Measurements from ENCODE around the gene FAM193B.

Gene FAM193B

GRCh38 chr5:177509381-177509951, 44.9 kb downstream of the FAM193B start, which contains the start of gene DOK3:
TSS of gene DOK3 (minus strand) at chr5:177509826. CDS start at chr5:177509540, 286 bp downstream.
- no peak for FAIRE-seq
- no peak for DNase-seq (ENCODE audit: insufficient read length, low spot score)
- no peak for TF ChIP-seq CTCF (IDR thresholded peaks at IDR 0.05; ENCODE audit: insufficient read depth, missing control alignments)

- FAIRE-seq: no peak
These were observed 45.5 kb downstream of the FAM193B start for GRCh38 chr5:177508837-177509236.

GRCh38 chr5:177508221-177508611, 46.1 kb downstream of the FAM193B start:
- no peak for TF ChIP-seq CTCF (IDR thresholded peaks at IDR 0.05; ENCODE audit: insufficient read depth, missing control alignments)
- FAIRE-seq (no peak), DNase-seq (ENCODE audit: insufficient read length, low spot score) (no peak)

More at GRCh38 chr5:177508837-177509236, 45.5 kb downstream of the FAM193B start:
- TF ChIP-seq CTCF (IDR thresholded peaks at IDR 0.05; ENCODE audit: insufficient read depth, missing control alignments): no peak
- DNase-seq (ENCODE audit: insufficient read length, low spot score): no peak

- TF ChIP-seq CTCF (IDR thresholded peaks at IDR 0.05; ENCODE audit: insufficient read depth, missing control alignments): no peak
- FAIRE-seq (no peak), DNase-seq (ENCODE audit: insufficient read length, low spot score) (no peak)
These were observed 46.7 kb downstream of the FAM193B start for GRCh38 chr5:177507596-177508220.

GRCh38 chr5:177507165-177507564, 47.2 kb downstream of the FAM193B start:
- TF ChIP-seq CTCF (IDR thresholded peaks at IDR 0.05; ENCODE audit: insufficient read depth, missing control alignments): no peak
- FAIRE-seq: no peak
- no peak for DNase-seq (ENCODE audit: insufficient read length, low spot score)

DNA sequence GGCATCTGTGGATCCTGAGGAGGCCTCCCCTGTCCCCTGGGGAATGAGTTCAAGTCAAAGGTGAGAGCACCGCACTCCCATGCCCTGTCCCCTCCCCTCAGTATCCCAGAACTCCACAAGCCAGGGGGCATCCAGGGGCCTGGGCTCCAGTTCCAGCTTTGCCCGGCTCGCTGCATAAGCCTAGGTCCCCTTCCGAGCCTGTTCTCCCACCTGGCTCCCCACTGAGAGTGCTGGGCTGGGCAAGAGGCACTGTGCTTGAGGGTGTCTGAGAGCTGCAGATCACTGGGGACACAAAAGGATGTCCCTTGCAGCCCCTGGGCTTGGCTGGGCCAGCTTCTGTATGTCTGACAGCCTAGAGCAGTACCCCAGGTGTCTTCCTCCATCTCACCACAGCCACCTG, 49.3 kb downstream of the FAM193B start:
- FAIRE-seq (no peak), DNase-seq (ENCODE audit: insufficient read length, low spot score) (no peak)
- TF ChIP-seq CTCF (IDR thresholded peaks at IDR 0.05; ENCODE audit: insufficient read depth, missing control alignments): no peak
